ENCODE results near the gene FMN1.

FMN1 gene

GRCh38 chr15:33115191-33115861 lies 79.2 kb downstream of the FMN1 start:
- no peak for DNase-seq

GRCh38 chr15:33114374-33114717 lies 80.2 kb downstream of the FMN1 start:
- DNase-seq, result no peak

DNA sequence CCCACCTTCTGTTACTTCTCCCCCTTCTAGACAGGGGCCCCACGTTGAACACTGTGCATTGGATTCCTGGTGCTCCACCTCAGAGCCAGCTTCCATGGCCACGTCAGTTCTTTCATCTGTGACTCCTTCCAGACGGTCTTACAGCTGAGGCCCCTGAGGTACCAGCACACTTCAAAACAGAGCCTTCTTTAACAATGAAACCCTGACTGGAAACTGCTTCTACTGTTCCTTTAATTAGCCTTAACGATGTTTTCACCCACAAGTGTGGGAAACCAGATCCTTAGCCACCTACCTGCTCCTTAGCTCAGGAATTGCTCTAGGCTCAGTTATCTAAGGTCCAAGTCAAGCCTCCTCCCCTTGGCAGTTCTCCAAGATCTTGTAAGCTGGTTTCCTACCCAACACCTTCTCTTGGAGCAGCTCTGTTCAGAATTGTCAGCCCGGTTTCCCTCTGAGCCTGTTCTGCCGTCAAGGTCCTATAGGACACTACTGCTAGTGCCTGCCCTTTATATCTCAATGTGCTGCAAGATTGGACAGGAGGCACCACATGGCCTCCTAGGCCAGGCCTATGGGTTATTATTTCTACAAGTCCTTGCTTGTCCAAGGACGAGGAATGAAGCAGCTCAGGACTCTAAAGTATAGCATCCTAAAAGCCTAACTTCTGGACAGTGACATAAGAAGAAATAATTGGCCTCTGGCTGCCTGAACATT lies 80.7 kb downstream of the FMN1 start:
- DNase-seq, result no peak

DNA sequence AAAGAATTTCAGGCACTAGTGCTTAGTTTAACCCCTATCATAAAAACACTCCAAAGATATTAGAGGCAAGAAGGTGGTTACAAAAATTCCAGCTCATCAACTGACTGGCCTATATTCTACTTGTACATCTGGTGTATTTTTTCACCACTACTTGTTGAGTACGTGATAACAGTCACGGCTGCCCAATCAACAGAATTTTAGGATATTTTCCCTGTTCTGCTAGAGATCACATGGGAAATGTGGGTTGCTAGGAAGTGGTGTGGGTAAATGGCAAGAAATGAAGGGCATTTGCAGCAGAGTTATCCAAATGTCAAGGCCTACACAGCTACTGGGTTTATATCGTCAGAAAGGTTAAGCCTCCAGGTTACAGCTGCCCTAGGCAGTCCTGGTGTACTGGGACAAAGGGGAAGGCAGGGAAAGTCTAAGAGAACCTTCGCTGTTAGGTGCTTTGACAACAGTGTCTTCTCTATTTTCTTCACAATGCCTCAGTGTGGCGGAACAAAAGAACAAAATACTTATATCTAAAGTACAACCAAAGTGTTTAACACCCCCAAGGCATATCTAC lies 81.9 kb downstream of the FMN1 start:
- DNase-seq, result no peak

- no peak for DNase-seq
These were observed 83.5 kb downstream of the FMN1 start for GRCh38 chr15:33111041-33111451.

GRCh38 chr15:33109345-33109744 lies 85.2 kb downstream of the FMN1 start:
- no peak for DNase-seq

DNA sequence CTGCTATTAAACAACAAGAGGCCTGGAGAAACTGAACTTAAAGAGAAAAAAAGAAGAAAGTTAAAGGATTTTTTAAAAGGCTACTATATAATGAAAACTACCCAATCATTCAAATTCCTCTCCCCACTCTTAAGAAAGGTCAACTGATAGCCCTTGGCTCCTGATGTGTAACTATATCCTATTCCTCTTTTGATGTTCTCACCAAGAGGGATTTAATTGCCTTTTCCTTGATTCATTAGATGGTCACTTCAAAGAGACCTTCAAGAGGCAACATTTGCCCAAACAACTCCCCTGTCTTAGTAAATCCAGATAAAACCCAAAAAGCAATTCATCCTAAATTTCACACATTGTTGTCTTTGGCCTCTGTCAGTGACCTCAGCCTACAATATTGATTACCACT lies 86.0 kb downstream of the FMN1 start:
- DNase-seq, result no peak

DNA sequence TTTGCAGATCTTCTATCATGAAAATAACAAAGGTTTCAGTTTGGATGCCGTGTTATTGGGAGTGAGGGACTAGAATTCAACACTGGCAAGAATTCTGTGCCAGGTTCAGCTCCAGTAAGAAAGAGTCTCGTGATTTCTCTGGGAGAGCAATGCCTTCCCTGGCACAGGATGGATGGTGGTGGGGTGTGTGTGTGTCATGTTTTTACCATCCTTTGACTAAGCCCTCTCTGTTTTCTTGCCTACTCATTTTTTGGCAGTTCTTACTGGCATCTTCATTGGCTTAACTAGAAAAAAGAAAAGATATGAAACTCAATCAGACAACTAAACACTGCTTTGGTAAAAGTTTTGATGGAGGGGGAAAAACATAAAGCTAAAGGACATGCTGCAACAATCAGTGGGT lies 86.6 kb downstream of the FMN1 start:
- no peak for DNase-seq

DNA sequence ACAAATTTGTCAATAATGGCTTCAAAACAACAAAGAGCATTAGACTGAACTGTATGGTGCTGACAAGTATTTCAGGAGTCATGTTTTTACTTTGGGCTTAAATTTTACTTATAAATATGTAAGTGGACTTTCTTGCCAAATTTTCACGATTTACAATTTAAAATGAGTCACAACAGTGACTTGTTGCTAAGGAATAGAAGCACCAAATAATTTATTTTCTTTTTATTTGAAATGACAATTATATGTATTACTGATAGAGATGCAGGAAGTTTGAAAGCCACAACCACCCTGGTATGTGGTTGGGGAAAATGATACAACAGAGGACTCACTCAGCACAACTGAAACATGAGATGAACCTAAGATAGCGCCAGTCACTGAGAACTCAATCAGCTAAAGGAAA lies 90.3 kb downstream of the FMN1 start:
- DNase-seq, result no peak

DNA sequence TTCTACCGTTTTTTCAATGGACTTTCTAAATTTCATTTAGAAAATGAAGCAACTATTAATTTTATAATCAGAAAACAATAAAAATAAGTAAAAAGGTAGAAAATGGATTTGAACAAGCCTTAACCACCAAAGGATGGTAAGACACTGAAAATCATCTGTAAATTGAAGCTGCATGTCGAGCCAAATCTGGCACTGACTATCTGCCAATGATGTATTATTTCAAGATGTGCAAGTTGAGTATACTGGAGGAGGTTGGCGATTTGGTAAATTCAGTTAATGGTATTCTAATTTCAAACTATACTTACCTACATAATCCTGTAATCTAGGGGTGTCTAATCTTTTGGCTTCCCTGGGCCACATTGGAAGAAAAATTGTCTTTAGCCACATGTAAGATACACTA lies 93.5 kb downstream of the FMN1 start:
- no peak for DNase-seq

- no peak for DNase-seq
These were observed 94.2 kb downstream of the FMN1 start for GRCh38 chr15:33100314-33100713.

DNA sequence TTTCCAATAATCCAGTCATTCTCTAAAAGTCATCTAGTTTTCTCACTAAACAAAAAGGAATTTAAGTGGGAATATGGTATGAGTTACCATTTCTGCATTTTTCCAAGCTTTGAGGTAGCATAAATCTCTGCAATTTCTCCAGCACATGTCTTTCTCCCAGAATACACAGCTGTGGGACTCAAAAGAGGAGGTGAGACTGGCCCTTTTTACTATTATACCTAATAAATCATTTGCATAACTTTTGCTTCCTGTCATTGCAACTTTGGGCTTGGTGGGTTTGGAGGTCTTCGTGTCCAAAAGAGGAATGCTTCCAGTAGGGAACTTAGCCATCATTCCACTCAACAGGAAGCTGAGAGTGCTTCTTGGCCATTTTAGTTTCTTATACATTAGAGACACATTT lies 94.8 kb downstream of the FMN1 start:
- DNase-seq, result no peak

- DNase-seq, result no peak
These were observed 95.3 kb downstream of the FMN1 start for GRCh38 chr15:33099213-33099612.

DNA sequence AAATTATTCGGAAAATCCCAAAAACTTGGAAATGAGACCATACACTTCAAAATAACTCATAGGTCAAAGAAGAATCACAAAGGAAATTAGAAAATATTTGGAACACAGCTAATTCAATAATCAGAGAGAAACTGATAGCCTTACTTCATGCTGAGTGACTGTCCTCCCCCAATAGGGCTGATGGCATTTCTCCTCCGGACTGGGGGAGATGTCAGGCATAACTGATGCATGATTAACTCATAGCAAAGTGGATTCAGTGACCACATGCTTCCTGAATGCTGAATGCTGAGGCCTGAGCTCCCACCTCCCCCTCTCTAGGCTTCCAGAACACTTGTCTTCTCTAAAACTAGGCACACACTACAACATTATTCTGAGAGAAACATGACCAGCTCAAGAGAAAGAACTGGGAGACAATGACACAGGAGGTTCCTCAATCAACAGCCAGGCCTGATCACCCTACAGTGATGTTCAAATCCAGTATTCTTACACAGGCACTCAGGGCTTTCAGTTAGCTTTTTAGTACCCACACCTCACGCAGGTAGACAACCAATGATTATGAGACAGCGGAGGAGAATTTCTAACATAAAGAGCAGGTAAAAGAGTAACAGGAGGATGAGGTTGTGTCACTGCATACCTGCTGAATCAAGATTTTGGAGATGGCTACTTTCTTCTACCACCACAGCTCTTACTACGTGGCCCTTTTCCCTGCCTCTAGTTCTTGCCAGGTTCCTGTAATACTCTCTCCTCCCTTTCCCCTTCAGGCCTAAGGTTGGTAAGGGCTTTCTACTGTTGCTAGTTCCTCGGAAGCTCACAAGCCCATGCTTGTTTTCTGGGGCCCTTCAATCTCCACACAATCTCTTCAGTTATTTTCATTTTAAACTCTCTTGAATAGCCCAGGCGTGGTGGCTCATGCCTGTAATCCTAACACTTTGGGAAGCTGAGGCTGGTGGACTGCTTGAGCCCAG lies 96.1 kb downstream of the FMN1 start:
- no peak for DNase-seq

- no peak for DNase-seq
These were observed 98.4 kb downstream of the FMN1 start for GRCh38 chr15:33096134-33096533.

DNA sequence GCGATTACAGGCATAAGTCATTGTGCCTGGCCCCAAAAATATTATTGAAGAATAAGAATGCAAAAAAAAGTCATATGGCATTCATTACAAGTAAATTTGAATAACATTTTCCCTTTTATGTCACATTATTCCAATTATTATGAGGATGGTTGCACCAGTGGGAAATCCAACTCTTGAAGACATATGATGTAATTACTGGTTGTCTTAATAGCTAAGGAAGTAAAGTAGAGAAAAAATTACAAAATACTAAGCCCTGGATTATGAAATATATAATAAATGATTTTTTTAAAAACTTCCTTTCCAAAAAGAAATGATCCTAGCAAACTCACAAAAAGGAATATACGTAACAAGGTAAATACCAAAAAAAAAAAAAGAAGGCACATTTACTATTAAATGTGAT lies 98.9 kb downstream of the FMN1 start:
- DNase-seq, result no peak

DNA sequence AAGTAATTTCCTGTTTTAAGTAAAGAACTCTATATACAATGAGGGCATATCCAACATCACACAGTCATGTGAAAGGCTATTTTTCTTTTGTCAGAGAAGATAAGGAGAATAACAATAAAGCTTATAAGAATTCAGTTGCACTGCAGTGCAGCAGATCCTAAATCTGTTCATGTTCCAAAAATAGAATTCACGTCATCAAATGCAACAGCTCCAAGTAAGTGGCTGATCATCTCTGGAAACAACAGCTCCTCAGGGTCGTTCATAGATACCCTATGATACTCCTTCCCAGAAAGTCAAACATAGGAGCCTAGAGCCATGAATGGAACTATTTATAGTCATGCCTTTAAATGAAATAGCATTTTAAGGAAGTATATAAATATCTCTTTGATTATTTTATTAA lies 100.2 kb downstream of the FMN1 start:
- no peak for DNase-seq

DNA sequence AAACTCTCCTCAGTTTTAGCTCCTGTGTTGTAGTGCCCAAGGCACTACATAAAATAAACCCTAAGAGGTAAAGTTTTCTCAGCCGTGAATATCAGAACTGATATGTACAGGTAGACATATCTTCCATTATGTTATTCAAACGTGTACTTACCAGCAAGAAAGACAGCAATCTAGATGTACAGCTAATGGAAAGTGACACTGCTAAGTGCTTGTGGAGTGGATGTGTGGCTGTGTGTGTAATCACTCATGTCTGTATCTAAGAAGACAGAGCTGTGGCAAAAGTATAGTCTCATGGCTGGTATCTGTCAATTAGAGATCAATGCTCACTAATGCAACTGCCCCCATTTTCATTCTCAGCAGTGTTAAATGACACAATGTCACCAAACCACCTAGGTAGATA lies 101.3 kb downstream of the FMN1 start:
- DNase-seq, result no peak

GRCh38 chr15:33091983-33092693 lies 102.4 kb downstream of the FMN1 start:
- no peak for DNase-seq

GRCh38 chr15:33089878-33090757 lies 104.4 kb downstream of the FMN1 start:
- peak; percentile 72 for DNase-seq

DNA sequence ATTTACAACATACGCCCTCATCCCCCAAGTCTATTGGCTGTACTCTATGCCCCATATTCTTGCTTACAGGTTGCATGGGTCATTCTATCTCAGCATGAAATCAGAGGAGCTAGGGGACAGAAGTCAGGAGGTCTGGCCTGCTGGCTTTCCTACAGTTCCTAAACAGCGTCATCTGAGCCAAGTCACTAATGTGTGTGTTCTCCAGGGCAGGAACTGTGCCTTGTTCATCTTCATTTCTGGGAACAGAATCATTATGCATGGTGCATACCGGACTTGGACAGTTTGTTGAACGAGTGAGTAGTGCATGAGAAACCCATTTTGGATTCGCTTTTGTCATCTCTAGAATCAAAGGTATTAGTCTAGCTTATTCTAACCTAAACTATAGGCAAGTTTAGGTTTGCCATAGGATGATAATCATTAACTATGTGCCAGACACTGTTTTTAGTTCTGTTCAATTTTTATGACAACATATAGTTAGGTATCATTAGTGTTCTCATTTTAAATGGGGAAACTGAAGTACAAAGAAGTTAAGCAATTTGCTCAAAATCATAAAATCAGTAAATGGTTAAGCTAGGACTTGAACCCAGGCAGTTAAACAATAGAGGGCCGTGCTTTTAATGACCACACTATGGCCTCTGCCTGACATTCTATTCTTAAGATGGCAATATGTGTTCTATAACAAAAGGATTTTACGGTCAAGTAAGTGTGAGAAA lies 105.2 kb downstream of the FMN1 start:
- DNase-seq, result no peak

All from NCI-H1105 treated with DMSO at 0.1 percent for 48 hours (cell line).